A673 (cell line): ENCODE data around the gene SPNS3.

ENCODE experiments used
- EZH2 ChIP-seq: fragments of 200-600 bp; sonication (generic); IDR thresholded peaks from 2 replicates; pipeline ENCODE4 v1.6.1; 2017; ENCODE audit warnings: borderline replicate concordance, low read depth, mild to moderate bottlenecking, mixed read lengths, antibody characterized with exemption, low read length; ENCODE audit not compliant: poor library complexity, severe bottlenecking
- TF ChIP-seq, protein P1 (sequence below): fragments of 300-800, 200-600 bp; sonication (generic); conservative IDR thresholded peaks from 2 replicates; pipeline ENCODE4 v1.5.1; 2017; ENCODE audit warnings: low read depth, mild to moderate bottlenecking, antibody characterized with exemption, low read length, moderate library complexity, mixed read lengths

DNA sequence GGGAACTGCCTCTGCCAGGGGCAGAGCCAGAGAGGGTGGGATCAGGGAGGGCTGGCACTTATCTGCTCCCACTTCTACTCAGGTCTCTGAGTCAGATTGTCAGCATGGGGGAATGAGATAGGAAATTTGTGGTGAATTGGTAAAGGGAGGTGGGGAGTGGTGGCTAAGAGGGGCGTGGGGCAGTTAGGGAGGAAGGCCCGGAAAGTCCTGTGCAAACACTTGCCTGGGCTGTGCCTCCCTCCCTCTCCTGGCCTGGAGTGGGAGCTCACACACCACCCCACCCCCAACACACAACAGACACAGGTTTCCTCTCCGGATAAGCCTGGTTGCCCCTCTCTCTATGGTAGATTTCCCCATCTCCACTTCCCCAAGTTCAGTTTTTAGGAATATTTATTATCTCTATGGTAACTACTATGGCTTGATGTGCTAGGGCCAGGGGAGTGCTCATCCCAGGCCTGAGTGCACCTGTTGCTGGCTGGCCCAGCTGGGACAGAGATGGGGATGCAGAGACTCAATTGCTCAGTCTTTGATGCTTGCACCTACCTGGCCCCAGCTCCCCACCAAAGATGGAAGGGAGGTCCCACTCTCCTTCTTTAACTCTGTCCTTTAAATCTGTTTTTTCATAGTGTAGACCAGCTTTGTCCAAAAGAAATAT lies 67.7 kb downstream of the SPNS3 start:
- TF ChIP-seq, protein P1, sequence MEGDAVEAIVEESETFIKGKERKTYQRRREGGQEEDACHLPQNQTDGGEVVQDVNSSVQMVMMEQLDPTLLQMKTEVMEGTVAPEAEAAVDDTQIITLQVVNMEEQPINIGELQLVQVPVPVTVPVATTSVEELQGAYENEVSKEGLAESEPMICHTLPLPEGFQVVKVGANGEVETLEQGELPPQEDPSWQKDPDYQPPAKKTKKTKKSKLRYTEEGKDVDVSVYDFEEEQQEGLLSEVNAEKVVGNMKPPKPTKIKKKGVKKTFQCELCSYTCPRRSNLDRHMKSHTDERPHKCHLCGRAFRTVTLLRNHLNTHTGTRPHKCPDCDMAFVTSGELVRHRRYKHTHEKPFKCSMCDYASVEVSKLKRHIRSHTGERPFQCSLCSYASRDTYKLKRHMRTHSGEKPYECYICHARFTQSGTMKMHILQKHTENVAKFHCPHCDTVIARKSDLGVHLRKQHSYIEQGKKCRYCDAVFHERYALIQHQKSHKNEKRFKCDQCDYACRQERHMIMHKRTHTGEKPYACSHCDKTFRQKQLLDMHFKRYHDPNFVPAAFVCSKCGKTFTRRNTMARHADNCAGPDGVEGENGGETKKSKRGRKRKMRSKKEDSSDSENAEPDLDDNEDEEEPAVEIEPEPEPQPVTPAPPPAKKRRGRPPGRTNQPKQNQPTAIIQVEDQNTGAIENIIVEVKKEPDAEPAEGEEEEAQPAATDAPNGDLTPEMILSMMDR = no peak
- TF ChIP-seq EZH2 = no peak
